GM19043 (cell line): ENCODE results near the gene PDE6B.
"Not testable (repeated sequence)": the region's sequence is repeated elsewhere in the genome, so short reads cannot be mapped to it uniquely, and the experiment has no call there.

Experiments used
- ATAC-seq: cut with Tn5 transposase; IDR thresholded peaks from one replicate; pipeline ENCODE4 v1.9.1; 2021; ENCODE audit warnings: low read depth; ENCODE audit not compliant: unreplicated experiment

The PDE6B gene

GRCh38 chr4:634599-634985 lies 9.2 kb downstream of the PDE6B start:
- no peak for ATAC-seq

GRCh38 chr4:635066-635835 lies 9.9 kb downstream of the PDE6B start:
- not testable (repeated sequence) for ATAC-seq

GRCh38 chr4:635851-636627 lies 10.7 kb downstream of the PDE6B start:
- no peak for ATAC-seq

- no peak for ATAC-seq
Measured at GRCh38 chr4:636628-637159, 11.3 kb downstream of the PDE6B start.

GRCh38 chr4:637536-638280 lies 12.3 kb downstream of the PDE6B start:
- no peak for ATAC-seq

- not testable (repeated sequence) for ATAC-seq
Measured at GRCh38 chr4:642366-642765, 17.0 kb downstream of the PDE6B start.

GRCh38 chr4:646460-646859 lies 21.1 kb downstream of the PDE6B start:
- ATAC-seq, result no peak

- ATAC-seq, result no peak
Measured at GRCh38 chr4:647481-647880, 22.1 kb downstream of the PDE6B start.

GRCh38 chr4:648579-649292 lies 23.4 kb downstream of the PDE6B start:
- no peak for ATAC-seq

- no peak for ATAC-seq
Measured at GRCh38 chr4:649293-649625, 23.9 kb downstream of the PDE6B start.

GRCh38 chr4:649751-650310 lies 24.5 kb downstream of the PDE6B start:
- no peak for ATAC-seq

GRCh38 chr4:650461-650860 lies 25.1 kb downstream of the PDE6B start:
- no peak for ATAC-seq

GRCh38 chr4:650951-651883 lies 25.8 kb downstream of the PDE6B start:
- ATAC-seq, result no peak

GRCh38 chr4:651884-652642 lies 26.7 kb downstream of the PDE6B start:
- ATAC-seq, result no peak

- ATAC-seq, result no peak
Measured at GRCh38 chr4:653080-653821, 27.9 kb downstream of the PDE6B start.

GRCh38 chr4:653831-654502 lies 28.6 kb downstream of the PDE6B start:
- no peak for ATAC-seq

GRCh38 chr4:654503-654845 lies 29.1 kb downstream of the PDE6B start:
- no peak for ATAC-seq
